H1 (cell line): ENCODE measurements around the gene NCOA1. TPM values are rescaled to one million over a fixed set of nuclear protein-coding genes. Genes with fewer than 3 reads are reported as not detected.

Source experiments
- CTCF ChIA-PET: fragments of 300-600 bp; sonication (Branson Sonifier 250); formaldehyde crosslinking; loops from one replicate; lab custom pipeline; 2021; ENCODE audit not compliant: partially characterized antibody; lab: Charles Lee
- POLR2A ChIA-PET: fragments of 300-600 bp; sonication (Branson Sonifier 250); formaldehyde crosslinking; loops from one replicate; lab custom pipeline; 2021; ENCODE audit warnings: inconsistent platforms; ENCODE audit not compliant: partially characterized antibody; lab: Charles Lee
- DNase-seq, 2 experiments: peaks; one replicate each; pipeline versions ENCODE4 v3.0.0 to v3.0.0-alpha.2; 2010 to 2022; ENCODE audit warnings: low spot score in 2 of 2, low read depth in 1 of 2, mixed read lengths in 1 of 2
- FAIRE-seq: peaks from 2 replicates; lab custom pipeline; 2011; peaks lifted over from hg19 to GRCh38; lab: Jason Lieb, UNC
- H2AFZ ChIP-seq: 2 replicates; pipeline ENCODE4 v1.8.1; 2012; ENCODE audit warnings: low read length, inconsistent platforms
- H2AK5ac ChIP-seq: 2 replicates; pipeline ENCODE4 v1.6.1; 2013; ENCODE audit warnings: low read depth, low read length
- H2BK120ac ChIP-seq: replicated peaks from 2 replicates; pipeline ENCODE3; 2013; ENCODE audit warnings: low read depth, low read length, inconsistent platforms
- H2BK12ac ChIP-seq: 2 replicates; pipeline ENCODE4 v1.6.1; 2013; ENCODE audit warnings: low read depth, low read length
- H2BK15ac ChIP-seq: 2 replicates; pipeline ENCODE4 v1.6.1; 2013; ENCODE audit warnings: low read length
- H2BK20ac ChIP-seq: 2 replicates; pipeline ENCODE4 v1.6.1; 2013; ENCODE audit warnings: low read length
- H2BK5ac ChIP-seq: 2 replicates; pipeline ENCODE4 v1.6.1; 2013; ENCODE audit warnings: low read depth, low read length
- H3K14ac ChIP-seq: 2 replicates; pipeline ENCODE4 v1.6.1; 2013; ENCODE audit warnings: inconsistent platforms; ENCODE audit not compliant: insufficient read length
- H3K18ac ChIP-seq: 2 replicates; pipeline ENCODE4 v1.6.1; 2013; ENCODE audit warnings: low read length; ENCODE audit errors: extremely low read depth
- H3K23ac ChIP-seq: 2 replicates; pipeline ENCODE4 v1.6.1; 2013; ENCODE audit warnings: inconsistent platforms; ENCODE audit not compliant: insufficient read length
- H3K23me2 ChIP-seq: 2 replicates; pipeline ENCODE4 v1.6.1; 2013; ENCODE audit warnings: low read depth, low read length
- H3K27ac ChIP-seq: 2 replicates; pipeline ENCODE4 v1.6.1; 2011; ENCODE audit warnings: low read depth, low read length, inconsistent platforms
- H3K27me3 ChIP-seq, 4 experiments: replicated peaks in 1 of 4; 1 replicate in 1 of 4; 2 replicates in 3 of 4; pipeline versions ENCODE4 v1.6.1 to v1.8.1; 2011 to 2013; ENCODE audit warnings: low read length in 3 of 4, mild to moderate bottlenecking in 3 of 4, inconsistent platforms in 2 of 4, mixed read lengths in 2 of 4, moderate library complexity in 1 of 4; ENCODE audit not compliant: control insufficient read depth in 3 of 4, insufficient read depth in 3 of 4; ENCODE audit errors: extremely low read depth in 1 of 4
- H3K36me3 ChIP-seq, 4 experiments: 2 replicates each; pipeline versions ENCODE4 v1.6.1 to v1.8.1; 2011 to 2013; ENCODE audit warnings: mild to moderate bottlenecking in 4 of 4, low read length in 3 of 4, moderate library complexity in 2 of 4, control low read depth in 1 of 4, inconsistent platforms in 1 of 4; ENCODE audit not compliant: insufficient read depth in 4 of 4, control insufficient read depth in 2 of 4
- H3K4ac ChIP-seq: replicated peaks from 2 replicates; pipeline ENCODE3; 2013; ENCODE audit warnings: low read length, low read depth, mixed read lengths, inconsistent platforms; ENCODE audit not compliant: insufficient read length
- H3K4me1 ChIP-seq, 4 experiments: replicated peaks in 1 of 4; 1 replicate in 1 of 4; 2 replicates in 3 of 4; pipeline versions ENCODE4 v1.6.1 to v1.8.1; 2011 to 2013; ENCODE audit warnings: low read length in 3 of 4, inconsistent platforms in 2 of 4, mixed read lengths in 1 of 4; ENCODE audit not compliant: insufficient read depth in 4 of 4, control insufficient read depth in 3 of 4
- H3K4me2 ChIP-seq, 2 experiments: 2 replicates each; pipeline versions ENCODE4 v1.6.1 to v1.8.1; 2011 to 2013; ENCODE audit warnings: low read depth in 2 of 2, low read length in 2 of 2, control low read depth in 1 of 2, inconsistent platforms in 1 of 2, mild to moderate bottlenecking in 1 of 2; ENCODE audit not compliant: insufficient read depth in 1 of 2
- H3K4me3 ChIP-seq, 4 experiments: fragments of 200-600, 300-600 bp in 1 of 4; sonication (generic), shearing (Covaris generic), sonication (Bioruptor Twin) in 1 of 4; 2 replicates each; pipeline versions ENCODE4 v1.5.1 to v1.8.1; 2011 to 2016; ENCODE audit warnings: low read length in 4 of 4, low read depth in 3 of 4, control low read depth in 2 of 4, inconsistent platforms in 2 of 4, mild to moderate bottlenecking in 2 of 4, mixed read lengths in 1 of 4, moderate library complexity in 1 of 4; ENCODE audit not compliant: insufficient read depth in 2 of 4; ENCODE audit errors: extremely low read depth in 1 of 4
- H3K56ac ChIP-seq: replicated peaks from 2 replicates; pipeline ENCODE3; 2013; ENCODE audit warnings: low read depth, mild to moderate bottlenecking, mixed read lengths, low read length, inconsistent platforms; ENCODE audit not compliant: insufficient read length
- H3K79me1 ChIP-seq: 2 replicates; pipeline ENCODE4 v1.6.1; 2013; ENCODE audit warnings: low read depth, low read length, control low read depth
- H3K79me2 ChIP-seq, 2 experiments: 2 replicates each; pipeline versions ENCODE4 v1.6.1 to v1.8.1; 2012 to 2013; ENCODE audit warnings: low read length in 2 of 2, mild to moderate bottlenecking in 2 of 2, inconsistent platforms in 1 of 2; ENCODE audit not compliant: insufficient read depth in 2 of 2, control insufficient read depth in 1 of 2
- H3K9ac ChIP-seq, 4 experiments: replicated peaks in 1 of 4; 1 replicate in 1 of 4; 2 replicates in 3 of 4; pipeline versions ENCODE4 v1.6.1 to v1.8.1; 2011 to 2013; ENCODE audit warnings: low read depth in 3 of 4, low read length in 3 of 4, control low read depth in 2 of 4, mild to moderate bottlenecking in 2 of 4, moderate library complexity in 2 of 4, inconsistent platforms in 1 of 4; ENCODE audit errors: extremely low read depth in 1 of 4
- H3K9me3 ChIP-seq, 2 experiments: 2 replicates each; pipeline versions ENCODE4 v1.6.1 to v1.8.1; 2012 to 2013; ENCODE audit warnings: mild to moderate bottlenecking in 2 of 2, moderate library complexity in 2 of 2, control low read depth in 1 of 2, inconsistent platforms in 1 of 2, low read depth in 1 of 2, low read length in 1 of 2, mixed read lengths in 1 of 2; ENCODE audit not compliant: insufficient read depth in 2 of 2
- H4K20me1 ChIP-seq, 2 experiments: replicated peaks in 1 of 2; 2 replicates each; pipeline versions ENCODE3 to v1.8.1; 2011 to 2013; ENCODE audit warnings: inconsistent platforms in 2 of 2, low read length in 2 of 2, mild to moderate bottlenecking in 1 of 2; ENCODE audit not compliant: insufficient read depth in 2 of 2, control insufficient read depth in 1 of 2
- H4K5ac ChIP-seq: 2 replicates; pipeline ENCODE4 v1.6.1; 2013; ENCODE audit warnings: low read length, low read depth, mixed read lengths, inconsistent platforms; ENCODE audit not compliant: insufficient read length
- H4K8ac ChIP-seq: 2 replicates; pipeline ENCODE4 v1.8.0; 2013; ENCODE audit warnings: mild to moderate bottlenecking, moderate library complexity, low read length, inconsistent platforms; ENCODE audit not compliant: insufficient read depth; ENCODE audit errors: extremely low read depth
- H4K91ac ChIP-seq: replicated peaks from 2 replicates; pipeline ENCODE3; 2013; ENCODE audit warnings: low read length, mixed read lengths, inconsistent platforms; ENCODE audit not compliant: insufficient read length
- EP300 ChIP-seq, 2 experiments: IDR thresholded peaks; 1 replicate in 1 of 2; 2 replicates in 1 of 2; pipeline ENCODE4 v1.6.1; 2011 to 2012; ENCODE audit warnings: low read depth in 2 of 2, low read length in 2 of 2, mild to moderate bottlenecking in 2 of 2, borderline replicate concordance in 1 of 2, inconsistent platforms in 1 of 2, moderate library complexity in 1 of 2
- NANOG ChIP-seq: IDR thresholded peaks from 2 replicates; pipeline ENCODE4 v1.6.1; 2011; ENCODE audit warnings: low read length, low read depth, mild to moderate bottlenecking, inconsistent platforms; ENCODE audit not compliant: insufficient read depth, poor library complexity, severe bottlenecking
- PHF8 ChIP-seq: fragments of 200-600 bp; sonication (generic); conservative IDR thresholded peaks from 2 replicates; pipeline ENCODE4 v1.7.1; 2012; ENCODE audit warnings: low read depth, mild to moderate bottlenecking, inconsistent platforms, low read length, moderate library complexity
- POLR2A ChIP-seq, 2 experiments: IDR thresholded peaks; 1 replicate in 1 of 2; 2 replicates in 1 of 2; pipeline ENCODE4 v1.6.1; 2011; ENCODE audit warnings: low read depth in 2 of 2, low read length in 2 of 2, mild to moderate bottlenecking in 2 of 2; ENCODE audit errors: control extremely low read depth in 1 of 2
- POLR2AphosphoS5 ChIP-seq: IDR thresholded peaks from 2 replicates; pipeline ENCODE4 v1.6.1; 2011; ENCODE audit warnings: low read depth, low read length
- POU5F1 ChIP-seq: IDR thresholded peaks from 2 replicates; pipeline ENCODE4 v1.6.1; 2011; ENCODE audit warnings: low read depth, mild to moderate bottlenecking, low read length, moderate library complexity
- RFX5 ChIP-seq: IDR thresholded peaks from 2 replicates; pipeline ENCODE4 v1.6.1; 2011; ENCODE audit warnings: low read depth, low read length, improper control_type of control experiment, borderline replicate concordance
- SAP30 ChIP-seq: fragments of 300-600 bp; sonication (generic); IDR thresholded peaks from 2 replicates; pipeline ENCODE4 v1.7.1; 2012; ENCODE audit warnings: low read length, moderate library complexity, mild to moderate bottlenecking, inconsistent platforms; ENCODE audit not compliant: insufficient read depth, insufficient replicate concordance
- SIN3A ChIP-seq, 2 experiments: IDR thresholded peaks in 1 of 2; conservative IDR thresholded peaks in 1 of 2; 2 replicates each; pipeline ENCODE4 v1.6.1; 2011 to 2012; ENCODE audit warnings: low read length in 2 of 2, improper control_type of control experiment in 1 of 2, low read depth in 1 of 2, mild to moderate bottlenecking in 1 of 2
- SP4 ChIP-seq: IDR thresholded peaks from 2 replicates; pipeline ENCODE4 v1.6.1; 2012; ENCODE audit warnings: low read length, inconsistent platforms
- SRF ChIP-seq: IDR thresholded peaks from 2 replicates; pipeline ENCODE4 v1.6.1; 2011; ENCODE audit warnings: mild to moderate bottlenecking, low read depth, low read length, moderate library complexity
- WGBS, 2 experiments: shearing (Covaris generic) in 1 of 2; methylation state at CpG; one replicate each; pipeline versions ENCODE4 v1.1.6 to v1.1.7; 2013 to 2015; ENCODE audit warnings: low lambda C conversion rate in 2 of 2, mixed read lengths in 2 of 2, inconsistent platforms in 1 of 2, low coverage in 1 of 2, missing lambda C conversion rate in 1 of 2; ENCODE audit not compliant: insufficient replicate concordance in 2 of 2, insufficient coverage in 1 of 2, insufficient read length in 1 of 2; ENCODE audit errors: extremely low coverage in 1 of 2, missing lambda C conversion rate in 1 of 2; 5-methylcytosine and 5-hydroxymethylcytosine counted together
- polyA plus RNA-seq, 7 experiments: library from polyadenylated mRNA; depleted of rRNA in 3 of 7; stranded (reverse) in 5 of 7; unstranded in 2 of 7; fragments of >200 nt in 5 of 7; fragments of 200-250 nt in 2 of 7; gene quantifications; 1 replicate in 5 of 7; 2 replicates in 1 of 7; 4 replicates in 1 of 7; pipeline versions ENCODE4 v1.2.1 to v1.2.3, GENCODE V29; 2011 to 2013; ENCODE audit warnings: missing spikeins in 2 of 7, mixed read lengths in 2 of 7
- total RNA-seq: library from RNA; stranded (reverse); fragmentation: NEBNext Ultra II Directional; extraction: Animal tissue kit (Norgen Biotek cat#: 25700); gene quantifications from 2 replicates; pipeline ENCODE4 v1.2.1, GENCODE V29; 2021

NCOA1 gene
- total and polyA plus RNA-seq, 2 of the 8 experiments (the other 6 are each of a cell fraction or from before 2014, with no cell fraction given): 12.8 to 17.9 TPM

GRCh38 chr2:24771764-24772586, 280.9 kb downstream of the NCOA1 start:
- no peak overlapping the region for H4K8ac ChIP-seq
- no peak overlapping the region for H4K91ac ChIP-seq
- no peak for TF ChIP-seq SAP30
- no peak for TF ChIP-seq POLR2AphosphoS5
- no peak for TF ChIP-seq SP4
- no peak for TF ChIP-seq SRF
- TF ChIP-seq RFX5: no peak
- no peak for TF ChIP-seq POU5F1
- TF ChIP-seq SIN3A (conservative IDR thresholded peaks at IDR 0.05 in 1 of 2, IDR thresholded peaks at IDR 0.05 in 1 of 2; ENCODE audit: low read depth in 1 of 2, low read length in 2 of 2): no peak
- TF ChIP-seq POLR2A (IDR thresholded peaks at IDR 0.05; ENCODE audit: control extremely low read depth in 1 of 2, low read depth in 2 of 2, low read length in 2 of 2): no peak
- no peak for TF ChIP-seq NANOG
- TF ChIP-seq EP300 (IDR thresholded peaks at IDR 0.05; ENCODE audit: borderline replicate concordance in 1 of 2, low read depth in 2 of 2, low read length in 2 of 2): no peak
- TF ChIP-seq PHF8: no peak
- TF ChIP-seq, all 59 proteins: peak for 0
- FAIRE-seq (no peak), DNase-seq (no peak)
- H3K9ac ChIP-seq: no peak overlapping the region
- no peak overlapping the region for H3K27ac ChIP-seq
- no peak overlapping the region for H3K56ac ChIP-seq
- H3K4me1 ChIP-seq: peaks cover 0 to 3% (median 1%) of the 10 kb centered on the region in 4 experiments; a peak in 3 of 7 replicates
- H2BK15ac ChIP-seq: no peak overlapping the region
- no peaks in the 10 kb centered on the region for H4K20me1 ChIP-seq
- ChIA-PET CTCF (interaction anchor here (1.2 to 1.6 kb wide), 5 partner anchors 10 to 362 kb away, joined by 3 to 6 read pairs (median 3); no protein-coding TSS in a partner anchor), POLR2A (interaction anchor here (1.5 to 3.9 kb wide), 2 partner anchors 21 to 50 kb away, joined by 3 to 22 read pairs; partner anchors contain the start of genes CENPO and PTRHD1)
- no peaks in the 10 kb centered on the region for H3K9me3 ChIP-seq
- no peak overlapping the region for H2AFZ ChIP-seq
- H2BK12ac ChIP-seq: no peak overlapping the region
- H3K18ac ChIP-seq: no peak overlapping the region
- H4K5ac ChIP-seq: no peak overlapping the region
- H3K4me2 ChIP-seq: no peak overlapping the region
- no peaks in the 10 kb centered on the region for H3K27me3 ChIP-seq
- no peak overlapping the region for H3K23ac ChIP-seq
- H3K79me2 ChIP-seq: no peaks in the 10 kb centered on the region
- no peak overlapping the region for H2BK20ac ChIP-seq
- no peak overlapping the region for H2BK120ac ChIP-seq
- WGBS, 2 experiments: 91% methylated on average over 5 of the region's 5 CpGs; no CpG with 5 or more reads in 1 of the 2 experiments
- H3K14ac ChIP-seq: no peak overlapping the region
- H3K36me3 ChIP-seq: no peaks in the 10 kb centered on the region
- no peaks in the 10 kb centered on the region; the same call in 1 of the 2 replicates for H3K23me2 ChIP-seq
- no peak overlapping the region for H3K4ac ChIP-seq
- no peak overlapping the region for H2BK5ac ChIP-seq
- no peak overlapping the region for H2AK5ac ChIP-seq
- no peaks in the 10 kb centered on the region for H3K79me1 ChIP-seq
- no peak overlapping the region for H3K4me3 ChIP-seq
